PC-3 (cell line): ENCODE data around the gene NPLOC4. TPM values are rescaled to one million over a fixed set of nuclear protein-coding genes. Genes with fewer than 3 reads are reported as not detected.
A peak's percentile ranks its signal among the peaks of the same experiment; 100 is the strongest.

Source experiments
- ATAC-seq: fragments of 200-7000 bp; cut with Tn5 transposase; 2 replicates; pipeline ENCODE4 v1.9.1; 2020; ENCODE audit warnings: mild to moderate bottlenecking, moderate library complexity
- BruUV-seq: library from RNA; stranded (reverse); fragments of 400-500 nt; replicated peaks from 2 replicates; lab custom pipeline; 2021; lab: Mats Ljungman, UMichigan
- CTCF ChIA-PET: fragments of 300-600 bp; sonication (Branson Sonifier 250); formaldehyde crosslinking; loops from one replicate; lab custom pipeline; 2022; ENCODE audit warnings: antibody characterized with exemption; lab: Charles Lee
- POLR2A ChIA-PET: fragments of 300-600 bp; sonication (Branson Sonifier 250); formaldehyde crosslinking; loops from one replicate; lab custom pipeline; 2022; ENCODE audit warnings: antibody characterized with exemption; ENCODE audit not compliant: unreplicated experiment; lab: Charles Lee
- DNase-seq: peaks from one replicate; pipeline ENCODE4 v3.0.0-alpha.2; 2015
- H2AFZ ChIP-seq: fragments of 300-600 bp; sonication (generic); 2 replicates; pipeline ENCODE4 v1.6.0; 2016; ENCODE audit warnings: antibody characterized with exemption, low read length
- H3F3A ChIP-seq: fragments of 300-600 bp; sonication (generic); one replicate; pipeline ENCODE4 v1.6.0; 2017; ENCODE audit warnings: antibody characterized with exemption, low read length, control low read depth, mild to moderate bottlenecking; ENCODE audit not compliant: unreplicated experiment
- H3K27ac ChIP-seq: fragments of 300-600 bp; sonication (generic); 2 replicates; pipeline ENCODE4 v1.5.1; 2016; ENCODE audit warnings: mild to moderate bottlenecking, low read length
- H3K27me3 ChIP-seq: fragments of 300-600 bp; sonication (generic); 2 replicates; pipeline ENCODE4 v1.6.1; 2016; ENCODE audit warnings: low read length, mixed read lengths
- H3K36me3 ChIP-seq: fragments of 300-600 bp; sonication (generic); 2 replicates; pipeline ENCODE4 v1.6.1; 2016; ENCODE audit warnings: low read depth, mixed run types, low read length, mixed read lengths
- H3K4me1 ChIP-seq: fragments of 300-600 bp; sonication (generic); 2 replicates; pipeline ENCODE4 v1.5.1; 2016; ENCODE audit warnings: low read length; ENCODE audit not compliant: insufficient read depth
- H3K4me2 ChIP-seq: fragments of 300-600 bp; sonication (generic); 2 replicates; pipeline ENCODE4 v1.6.0; 2016; ENCODE audit warnings: low read length
- H3K4me3 ChIP-seq: fragments of 300-600 bp; sonication (generic); 2 replicates; pipeline ENCODE4 v1.5.1; 2016; ENCODE audit warnings: mild to moderate bottlenecking, low read length, mixed read lengths
- H3K79me2 ChIP-seq: fragments of 300-600 bp; sonication (generic); 2 replicates; pipeline ENCODE4 v1.6.1; 2017; ENCODE audit warnings: low read length, mixed read lengths
- H3K9ac ChIP-seq: fragments of 300-600 bp; sonication (generic); 2 replicates; pipeline ENCODE4 v1.6.0; 2016; ENCODE audit warnings: mild to moderate bottlenecking, low read length
- H3K9me2 ChIP-seq: fragments of 300-600 bp; sonication (generic); replicated peaks from 2 replicates; pipeline ENCODE4 v1.6.1; 2016; ENCODE audit warnings: mixed run types, low read length, mixed read lengths
- H3K9me3 ChIP-seq: fragments of 300-600 bp; sonication (generic); 2 replicates; pipeline ENCODE4 v1.6.1; 2016; ENCODE audit warnings: low read length, mixed read lengths
- H4K20me1 ChIP-seq: fragments of 300-600 bp; sonication (generic); 2 replicates; pipeline ENCODE4 v1.6.1; 2016; ENCODE audit warnings: low read length, mixed read lengths
- EZH2 ChIP-seq: fragments of 300-600 bp; sonication (generic); IDR thresholded peaks from one replicate; pipeline ENCODE4 v1.6.1; 2017; ENCODE audit warnings: antibody characterized with exemption, mild to moderate bottlenecking, low read length; ENCODE audit not compliant: unreplicated experiment
- EZH2phosphoT487 ChIP-seq: fragments of 300-600 bp; sonication (generic); IDR thresholded peaks from 2 replicates; pipeline ENCODE4 v1.6.1; 2018; ENCODE audit warnings: mild to moderate bottlenecking, antibody characterized with exemption, low read length, borderline replicate concordance
- intact Hi-C: fragments of 100-400 bp; cut with micrococcal nuclease; formaldehyde crosslinking; loops from 2 replicates; pipeline ENCODE4 v1.9.0; 2023
- total RNA-seq: library from RNA; depleted of rRNA; stranded (reverse); fragments of >200 nt; gene quantifications from 2 replicates; pipeline ENCODE4 v1.2.3, GENCODE V29; 2014
- TF ChIP-seq, protein P1 (sequence below): fragments of 300-600 bp; sonication (generic); conservative IDR thresholded peaks from 2 replicates; pipeline ENCODE4 v1.5.1; 2017; ENCODE audit warnings: antibody characterized with exemption, low read depth, mild to moderate bottlenecking, low read length

The NPLOC4 gene
- total RNA-seq, 1 experiment from 2014 or later = 109 TPM

DNA sequence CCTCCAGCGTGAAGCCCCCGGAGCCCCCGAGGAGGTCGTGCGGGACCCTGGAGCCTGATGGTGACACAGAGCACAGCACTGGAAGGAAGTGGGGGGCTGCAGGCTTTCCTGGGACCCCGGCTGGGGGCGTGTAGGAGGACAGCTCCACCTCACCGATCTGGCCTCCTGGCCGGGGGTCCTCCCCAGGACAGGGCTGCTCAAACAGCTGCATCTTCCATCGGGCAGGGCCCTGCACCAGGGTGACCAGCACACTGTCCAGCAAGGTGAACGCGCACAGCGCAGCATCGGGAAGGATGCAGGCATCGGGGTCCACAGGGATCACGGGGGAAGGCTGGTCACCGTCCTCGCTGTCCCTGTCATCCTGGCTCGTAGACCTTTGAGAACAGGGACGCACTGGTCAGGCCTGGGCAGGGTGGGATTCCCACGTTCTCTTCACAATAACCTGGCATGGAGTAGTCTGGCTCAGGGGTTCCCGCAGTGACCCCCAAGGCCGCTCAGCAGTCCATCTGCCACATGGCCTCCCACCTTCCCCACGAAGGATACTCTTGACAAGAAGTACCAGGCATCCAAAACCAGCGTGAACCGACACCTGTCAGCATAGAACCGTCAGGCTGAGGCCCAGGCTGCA is 86.0 kb downstream of the NPLOC4 start:
- Histone ChIP-seq H3K4me2 (peak overlapping the region; percentile 93), H3K9me2 (no peaks in the 10 kb centered on the region), H3K9ac (peak overlapping the region; percentile 83; the same call in 1 of the 2 replicates), H3K36me3 (no peaks in the 10 kb centered on the region; the same call in 1 of the 2 replicates), H2AFZ (no peak overlapping the region), H3K79me2 (peaks cover 31% of the 10 kb centered on the region), H3F3A (no peaks in the 10 kb centered on the region), H3K4me1 (peaks cover 20% of the 10 kb centered on the region), H3K9me3 (no peaks in the 10 kb centered on the region), H3K27me3 (no peaks in the 10 kb centered on the region), H3K4me3 (peak overlapping the region; percentile 77), H4K20me1 (no peaks in the 10 kb centered on the region), H3K27ac (no peak overlapping the region)
- TF ChIP-seq EZH2phosphoT487 (no peak), EZH2 (no peak)
- TF ChIP-seq, protein P1, sequence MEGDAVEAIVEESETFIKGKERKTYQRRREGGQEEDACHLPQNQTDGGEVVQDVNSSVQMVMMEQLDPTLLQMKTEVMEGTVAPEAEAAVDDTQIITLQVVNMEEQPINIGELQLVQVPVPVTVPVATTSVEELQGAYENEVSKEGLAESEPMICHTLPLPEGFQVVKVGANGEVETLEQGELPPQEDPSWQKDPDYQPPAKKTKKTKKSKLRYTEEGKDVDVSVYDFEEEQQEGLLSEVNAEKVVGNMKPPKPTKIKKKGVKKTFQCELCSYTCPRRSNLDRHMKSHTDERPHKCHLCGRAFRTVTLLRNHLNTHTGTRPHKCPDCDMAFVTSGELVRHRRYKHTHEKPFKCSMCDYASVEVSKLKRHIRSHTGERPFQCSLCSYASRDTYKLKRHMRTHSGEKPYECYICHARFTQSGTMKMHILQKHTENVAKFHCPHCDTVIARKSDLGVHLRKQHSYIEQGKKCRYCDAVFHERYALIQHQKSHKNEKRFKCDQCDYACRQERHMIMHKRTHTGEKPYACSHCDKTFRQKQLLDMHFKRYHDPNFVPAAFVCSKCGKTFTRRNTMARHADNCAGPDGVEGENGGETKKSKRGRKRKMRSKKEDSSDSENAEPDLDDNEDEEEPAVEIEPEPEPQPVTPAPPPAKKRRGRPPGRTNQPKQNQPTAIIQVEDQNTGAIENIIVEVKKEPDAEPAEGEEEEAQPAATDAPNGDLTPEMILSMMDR = no peak
- intact Hi-C loops = no loop called here
- ChIA-PET CTCF (interaction anchor here (0.5 kb wide), 1 partner anchor 33 kb away, joined by 3 read pairs; no protein-coding TSS in a partner anchor), POLR2A (interaction anchor here (0.6 to 1.0 kb wide), 3 partner anchors 36 to 1713 kb away, joined by 3 to 28 read pairs (median 4); no protein-coding TSS in a partner anchor)
- DNase-seq = no peak
- BruUV-seq = TSS peak; percentile 11
- ATAC-seq = no peak

DNA sequence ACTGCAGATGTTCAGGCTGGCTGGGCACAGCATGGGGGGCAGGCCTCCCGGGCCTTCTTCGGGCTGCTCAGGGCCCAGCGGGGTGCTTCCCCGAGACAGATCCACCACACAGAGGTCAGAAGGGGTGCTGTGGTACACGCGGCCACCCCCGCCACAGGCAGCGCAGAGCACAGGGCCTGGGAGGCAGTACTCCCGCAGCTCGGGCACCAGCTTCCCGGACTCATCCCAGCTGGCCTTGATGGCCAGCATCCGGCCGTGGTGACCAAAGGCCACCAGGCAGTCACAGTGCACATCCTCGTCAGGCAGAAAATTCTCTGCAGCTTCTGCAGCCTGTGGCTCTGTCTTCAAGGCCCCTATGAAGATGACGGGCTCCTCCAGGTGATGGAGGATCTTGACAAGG is 86.6 kb downstream of the NPLOC4 start:
- Histone ChIP-seq H3K9me2 (no peaks in the 10 kb centered on the region), H3K27me3 (no peaks in the 10 kb centered on the region), H3K9ac (no peak overlapping the region), H3K36me3 (no peaks in the 10 kb centered on the region; the same call in 1 of the 2 replicates), H3K79me2 (peaks cover 31% of the 10 kb centered on the region), H3K9me3 (no peaks in the 10 kb centered on the region), H3K4me1 (peaks cover 18% of the 10 kb centered on the region), H2AFZ (no peak overlapping the region), H3F3A (no peaks in the 10 kb centered on the region), H3K4me2 (no peak overlapping the region), H3K4me3 (no peak overlapping the region), H4K20me1 (no peaks in the 10 kb centered on the region), H3K27ac (no peak overlapping the region)
- TF ChIP-seq, protein P1 = no peak
- no peak for TF ChIP-seq EZH2phosphoT487
- TF ChIP-seq EZH2 = no peak
- ATAC-seq (no peak), DNase-seq (no peak)
- intact Hi-C loops = no loop called here
- no TSS peak for BruUV-seq
- ChIA-PET CTCF (no interaction called here), POLR2A (no interaction called here)

DNA sequence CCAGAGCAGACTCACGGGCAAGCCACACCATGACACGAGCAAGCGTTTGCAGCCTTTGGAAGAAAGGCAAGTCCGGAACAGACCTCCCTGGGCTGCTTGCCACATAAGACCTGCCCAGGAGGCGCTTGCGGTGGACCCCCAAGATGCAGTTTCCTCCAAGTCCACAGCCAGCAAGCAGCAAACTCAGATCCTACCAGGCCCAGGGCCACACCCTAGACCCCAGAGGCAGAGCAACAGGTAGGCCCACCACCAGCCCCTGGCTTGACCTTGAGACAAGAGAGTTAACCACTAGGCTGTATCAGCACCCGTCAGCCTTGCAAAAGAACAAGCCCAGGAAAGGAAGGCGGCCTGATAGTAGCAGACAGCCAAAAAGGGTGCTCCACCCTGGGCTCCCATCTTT is 87.1 kb downstream of the NPLOC4 start:
- ATAC-seq = no peak
- BruUV-seq = no TSS peak
- Histone ChIP-seq H3F3A (no peaks in the 10 kb centered on the region), H3K4me3 (no peak overlapping the region), H3K36me3 (no peaks in the 10 kb centered on the region; the same call in 1 of the 2 replicates), H3K4me1 (peaks cover 18% of the 10 kb centered on the region), H3K9me2 (no peaks in the 10 kb centered on the region), H3K79me2 (peaks cover 31% of the 10 kb centered on the region), H3K27ac (no peak overlapping the region), H4K20me1 (no peaks in the 10 kb centered on the region), H3K9ac (no peak overlapping the region), H3K27me3 (no peaks in the 10 kb centered on the region), H3K4me2 (no peak overlapping the region), H2AFZ (no peak overlapping the region), H3K9me3 (no peaks in the 10 kb centered on the region)
- ChIA-PET POLR2A (no interaction called here), CTCF (no interaction called here)
- no peak for DNase-seq
- intact Hi-C loops = no loop called here
- TF ChIP-seq, protein P1 = no peak
- no peak for TF ChIP-seq EZH2phosphoT487
- no peak for TF ChIP-seq EZH2
